Choroid plexus epithelial cell (primary cell): ENCODE data around the gene INSIG1.
A peak's percentile ranks its signal among the peaks of the same experiment; 100 is the strongest.

ENCODE experiments used
- DNase-seq: peaks from one replicate; pipeline ENCODE4 v3.0.0-alpha.2; 2010; ENCODE audit warnings: low read depth
- H3K4me3 ChIP-seq: 2 replicates; pipeline ENCODE4 v1.5.1; 2011; ENCODE audit warnings: low read depth, mild to moderate bottlenecking, control low read depth, low read length, moderate library complexity
- CTCF ChIP-seq: conservative IDR thresholded peaks from 2 replicates; pipeline ENCODE4 v1.5.1; 2011; ENCODE audit warnings: low read depth, mild to moderate bottlenecking, control low read depth, inconsistent platforms, low read length, moderate library complexity

Gene INSIG1

GRCh38 chr7:155255621-155256020, 42.1 kb upstream of the INSIG1 start:
- TF ChIP-seq CTCF: no peak
- no peak overlapping the region for H3K4me3 ChIP-seq
- DNase-seq: no peak

DNA sequence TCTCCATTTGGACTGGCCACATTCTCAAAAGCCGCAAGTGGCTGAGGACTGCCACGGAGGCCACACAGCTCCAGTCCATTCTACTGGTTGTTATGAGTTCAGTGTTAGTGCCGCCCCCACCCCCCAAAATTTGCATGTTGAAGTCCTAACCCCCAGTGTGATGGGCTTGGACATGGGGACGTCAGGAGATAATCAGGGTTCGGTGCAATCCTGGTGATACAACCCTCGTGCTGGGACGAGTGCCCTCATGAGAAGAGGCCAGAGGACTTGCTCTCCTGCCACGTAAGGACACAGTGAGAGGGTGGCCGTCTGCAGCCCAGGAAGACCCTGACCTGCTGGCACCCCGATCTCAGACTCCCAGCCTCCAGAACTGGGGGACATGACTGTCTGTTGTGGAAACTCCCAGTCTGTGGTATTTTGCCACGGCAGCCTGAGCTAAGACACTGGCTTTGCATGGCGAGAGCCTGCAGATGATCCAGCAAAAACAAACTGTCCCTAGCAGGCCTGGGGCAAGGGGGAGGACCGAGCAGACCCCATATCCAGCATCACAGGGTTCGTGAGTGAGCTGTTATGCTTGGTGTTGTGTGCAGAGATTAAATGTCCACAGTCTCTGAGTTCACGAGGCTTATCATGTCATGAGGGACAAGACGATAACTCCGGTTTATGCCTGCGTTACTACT, 41.5 kb upstream of the INSIG1 start:
- H3K4me3 ChIP-seq: no peak overlapping the region
- TF ChIP-seq CTCF: no peak
- no peak for DNase-seq

GRCh38 chr7:155256761-155257481, 40.8 kb upstream of the INSIG1 start:
- TF ChIP-seq CTCF: no peak
- H3K4me3 ChIP-seq: no peak overlapping the region

DNA sequence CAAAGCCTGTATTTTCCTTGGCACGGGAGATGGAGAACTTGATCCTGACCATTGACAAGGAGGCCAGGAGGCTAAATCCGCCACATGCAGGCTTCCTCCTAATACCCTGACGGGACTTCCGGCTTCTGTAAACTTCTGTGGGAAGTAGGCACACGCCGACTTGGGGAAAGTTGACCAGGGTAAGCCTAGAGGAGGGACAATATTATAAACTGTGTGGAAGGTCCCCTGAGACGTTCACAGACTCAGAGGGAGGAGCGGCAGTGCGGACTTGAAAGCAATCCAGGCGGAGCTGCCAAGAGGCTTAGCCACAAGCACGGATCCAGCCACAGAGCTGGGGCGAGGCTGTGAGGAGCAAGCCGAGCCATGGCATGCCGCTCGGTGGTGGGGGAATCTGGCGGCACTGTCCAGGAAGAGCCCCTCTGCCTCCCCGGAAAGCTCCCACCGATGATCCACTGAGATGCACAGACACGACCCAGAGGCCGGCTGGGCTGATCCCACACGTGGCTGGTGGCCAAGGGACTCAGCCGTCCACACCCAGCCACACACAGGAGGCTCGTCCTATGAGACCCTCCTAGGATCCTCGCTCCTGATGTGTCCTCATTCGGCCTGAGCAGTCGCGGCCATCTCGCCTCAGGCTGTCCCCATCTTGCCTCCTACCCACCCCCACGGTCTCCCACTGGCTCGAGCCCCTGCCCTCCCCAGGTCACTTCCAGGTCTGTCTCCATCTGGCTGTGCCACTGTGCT, 40.0 kb upstream of the INSIG1 start:
- TF ChIP-seq CTCF: no peak

More at GRCh38 chr7:155256761-155257481, 40.8 kb upstream of the INSIG1 start:
- DNase-seq: no peak

DNA sequence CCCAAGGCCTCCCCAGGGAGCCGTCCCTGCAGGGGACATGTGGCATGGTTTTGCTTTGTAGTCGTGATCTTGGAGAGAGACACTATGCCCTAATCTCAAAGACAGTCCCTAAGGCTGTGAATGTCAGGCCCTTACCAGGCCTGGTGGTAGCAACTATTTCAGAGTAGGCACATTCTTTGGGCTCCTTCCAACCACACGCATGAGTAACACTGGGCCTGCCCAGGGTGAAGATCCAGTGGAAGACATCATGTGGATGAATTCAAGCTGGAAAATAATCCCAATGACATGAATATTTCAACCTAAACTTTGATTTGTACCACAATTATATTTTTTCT, 39.5 kb upstream of the INSIG1 start:
- TF ChIP-seq CTCF: no peak
- peak; percentile 78 for DNase-seq
- H3K4me3 ChIP-seq: no peak overlapping the region

More for the DNA sequence above, 40.0 kb upstream of the INSIG1 start:
- peak; percentile 69 for DNase-seq
- H3K4me3 ChIP-seq: peak overlapping the region; percentile 2

DNA sequence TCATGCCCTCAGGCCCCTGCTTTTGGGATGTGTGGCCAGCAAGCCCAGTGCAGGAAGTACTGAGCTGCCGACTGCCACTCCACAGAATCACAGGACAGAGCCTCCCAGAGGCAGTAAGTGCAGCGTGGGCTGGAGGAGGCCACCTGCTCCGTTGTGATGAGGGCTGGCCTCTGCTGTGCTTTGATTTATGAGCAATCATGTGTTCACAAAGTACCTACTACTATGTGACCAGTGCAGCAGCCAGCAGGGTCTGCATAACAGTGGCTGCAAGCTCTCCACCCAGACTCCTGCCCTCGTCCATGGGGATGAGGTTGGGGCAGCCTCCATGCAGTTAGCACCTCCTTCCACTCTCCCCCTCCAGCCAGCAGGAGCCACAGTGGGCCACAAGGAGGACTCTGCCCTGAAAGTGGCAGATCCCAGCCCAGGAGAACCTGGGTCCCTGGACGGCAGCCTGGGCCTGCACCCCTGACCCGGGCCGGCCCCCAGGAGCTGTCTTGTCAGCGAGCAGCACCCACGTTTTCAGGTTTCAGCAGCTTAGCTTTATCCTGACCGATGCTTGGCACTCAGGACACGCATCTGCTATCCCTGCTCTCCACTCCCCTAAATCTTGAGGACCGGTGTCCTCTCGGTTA, 37.7 kb upstream of the INSIG1 start:
- no peak overlapping the region for H3K4me3 ChIP-seq
- DNase-seq: no peak
- no peak for TF ChIP-seq CTCF
